Activated CD8-positive, alpha-beta T cell treated with anti-CD3 and anti-CD28 coated beads, Interleukin-2, amount 10 ng/mL, durations not matched to agents 7 days and 5 days (primary cell): Measurements from ENCODE around the gene CACNA1G. TPM values are rescaled to one million over a fixed set of nuclear protein-coding genes. Genes with fewer than 3 reads are reported as not detected.

ENCODE experiments used
- ATAC-seq: fragments of 150-1000 bp; cut with Tn5 transposase; one replicate; pipeline ENCODE4 v1.10.0; 2021; ENCODE audit warnings: moderate library complexity
- CTCF ChIA-PET: fragments of 350-600 bp; sonication (Branson Sonifier 250); formaldehyde crosslinking; loops from one replicate; lab custom pipeline; 2021; ENCODE audit warnings: antibody characterized with exemption; lab: Charles Lee
- POLR2A ChIA-PET: fragments of 350-600 bp; sonication (Branson Sonifier 250); formaldehyde crosslinking; loops from one replicate; lab custom pipeline; 2021; ENCODE audit warnings: antibody characterized with exemption; lab: Charles Lee
- DNase-seq: peaks from one replicate; pipeline ENCODE4 v3.0.0-alpha.2; 2020
- H3K27ac Mint-ChIP-seq: one replicate; pipeline ENCODE4 v1.8.0; 2021; ENCODE audit warnings: mild to moderate bottlenecking, mixed read lengths
- H3K27me3 Mint-ChIP-seq: one replicate; pipeline ENCODE4 v1.8.0; 2021; ENCODE audit warnings: low read depth, mixed read lengths
- H3K36me3 Mint-ChIP-seq: one replicate; pipeline ENCODE4 v1.8.0; 2021; ENCODE audit warnings: low read depth, mixed read lengths
- H3K4me1 Mint-ChIP-seq: one replicate; pipeline ENCODE4 v1.8.0; 2021; ENCODE audit warnings: low read depth, mixed read lengths
- H3K4me3 Mint-ChIP-seq: one replicate; pipeline ENCODE4 v1.8.0; 2021; ENCODE audit warnings: mild to moderate bottlenecking, mixed read lengths
- H3K9me3 Mint-ChIP-seq: one replicate; pipeline ENCODE4 v1.8.0; 2022; ENCODE audit warnings: mixed read lengths; ENCODE audit not compliant: insufficient read depth
- total RNA-seq, 2 experiments: library from RNA; stranded (reverse); gene quantifications; one replicate each; pipeline ENCODE4 v1.2.3, GENCODE V29; 2021

CACNA1G gene
- total RNA-seq, 2 experiments from 2014 or later, result not detected

- no peak for DNase-seq
- CTCF ChIA-PET, result no interaction called here
- Mint-ChIP-seq H3K27ac (no peak overlapping the region), H3K27me3 (no peaks in the 10 kb centered on the region), H3K36me3 (no peaks in the 10 kb centered on the region), H3K4me1 (peaks cover 15% of the 10 kb centered on the region), H3K4me3 (no peak overlapping the region), H3K9me3 (no peaks in the 10 kb centered on the region)
- POLR2A ChIA-PET, result no interaction called here
- no peak for ATAC-seq
Measured at GRCh38 chr17:50665838-50666237, 105.3 kb downstream of the CACNA1G start.

DNA sequence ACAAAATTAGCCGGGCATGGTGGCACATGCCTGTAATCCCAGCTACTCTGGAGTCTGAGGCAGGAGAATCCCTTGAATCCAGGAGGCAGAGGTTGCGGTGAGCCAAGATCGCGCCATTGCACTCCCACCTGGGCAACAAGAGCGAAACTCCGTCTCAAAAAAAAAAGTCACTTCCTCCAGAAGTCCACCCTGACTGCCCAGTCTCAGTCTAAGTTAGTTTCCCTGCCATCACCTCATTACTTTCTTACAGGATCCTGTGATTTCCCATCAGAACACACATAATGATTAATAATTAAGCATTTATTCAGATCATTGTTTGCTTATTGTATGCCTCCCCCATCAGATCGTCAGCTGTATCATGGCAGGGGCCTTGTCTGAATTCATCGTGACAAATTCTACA lies 105.8 kb downstream of the CACNA1G start:
- DNase-seq, result no peak
- H3K9me3 Mint-ChIP-seq, result no peaks in the 10 kb centered on the region
- H3K36me3 Mint-ChIP-seq, result no peaks in the 10 kb centered on the region
- H3K27me3 Mint-ChIP-seq, result no peaks in the 10 kb centered on the region
- CTCF ChIA-PET, result no interaction called here
- POLR2A ChIA-PET, result no interaction called here
- H3K4me1 Mint-ChIP-seq, result peaks cover 10% of the 10 kb centered on the region
- no peak overlapping the region for H3K4me3 Mint-ChIP-seq
- ATAC-seq, result no peak
- no peak overlapping the region for H3K27ac Mint-ChIP-seq

DNA sequence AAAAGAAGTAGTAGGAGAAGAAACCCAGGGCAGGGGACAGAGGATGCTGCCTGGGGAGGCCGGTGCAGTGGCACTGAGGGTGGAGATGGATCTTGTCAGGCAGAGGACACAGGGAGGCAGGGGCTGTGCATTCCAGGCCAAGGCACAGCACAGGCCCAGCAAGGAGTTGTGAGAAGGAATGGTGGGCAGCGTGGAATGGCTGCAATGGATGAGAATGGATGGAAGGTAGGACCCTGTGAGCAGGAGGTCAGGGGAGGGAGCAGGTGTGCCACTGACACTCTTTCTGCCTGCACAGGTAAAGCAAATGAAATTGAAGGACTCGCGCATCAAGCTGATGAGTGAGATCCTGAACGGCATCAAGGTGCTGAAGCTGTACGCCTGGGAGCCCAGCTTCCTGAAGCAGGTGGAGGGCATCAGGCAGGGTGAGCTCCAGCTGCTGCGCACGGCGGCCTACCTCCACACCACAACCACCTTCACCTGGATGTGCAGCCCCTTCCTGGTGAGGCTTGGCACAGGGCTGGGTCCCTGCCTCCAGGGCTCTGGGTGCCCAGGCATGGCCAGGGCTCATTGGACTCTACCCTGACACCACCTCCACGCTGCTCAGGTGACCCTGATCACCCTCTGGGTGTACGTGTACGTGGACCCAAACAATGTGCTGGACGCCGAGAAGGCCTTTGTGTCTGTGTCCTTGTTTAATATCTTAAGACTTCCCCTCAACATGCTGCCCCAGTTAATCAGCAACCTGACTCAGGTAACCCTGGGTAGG lies 106.9 kb downstream of the CACNA1G start:
- H3K9me3 Mint-ChIP-seq, result no peaks in the 10 kb centered on the region
- no peaks in the 10 kb centered on the region for H3K4me1 Mint-ChIP-seq
- H3K27me3 Mint-ChIP-seq, result no peaks in the 10 kb centered on the region
- H3K36me3 Mint-ChIP-seq, result no peaks in the 10 kb centered on the region
- CTCF ChIA-PET, result no interaction called here
- no peak overlapping the region for H3K4me3 Mint-ChIP-seq
- H3K27ac Mint-ChIP-seq, result no peak overlapping the region
- POLR2A ChIA-PET, result no interaction called here
- ATAC-seq, result no peak
- no peak for DNase-seq

- Mint-ChIP-seq H3K27me3 (no peaks in the 10 kb centered on the region), H3K36me3 (no peaks in the 10 kb centered on the region), H3K4me3 (no peak overlapping the region), H3K27ac (no peak overlapping the region), H3K4me1 (no peaks in the 10 kb centered on the region), H3K9me3 (no peaks in the 10 kb centered on the region)
- ChIA-PET POLR2A (no interaction called here), CTCF (no interaction called here)
- no peak for DNase-seq
- no peak for ATAC-seq
Measured at GRCh38 chr17:50668025-50668837, 107.7 kb downstream of the CACNA1G start.

DNA sequence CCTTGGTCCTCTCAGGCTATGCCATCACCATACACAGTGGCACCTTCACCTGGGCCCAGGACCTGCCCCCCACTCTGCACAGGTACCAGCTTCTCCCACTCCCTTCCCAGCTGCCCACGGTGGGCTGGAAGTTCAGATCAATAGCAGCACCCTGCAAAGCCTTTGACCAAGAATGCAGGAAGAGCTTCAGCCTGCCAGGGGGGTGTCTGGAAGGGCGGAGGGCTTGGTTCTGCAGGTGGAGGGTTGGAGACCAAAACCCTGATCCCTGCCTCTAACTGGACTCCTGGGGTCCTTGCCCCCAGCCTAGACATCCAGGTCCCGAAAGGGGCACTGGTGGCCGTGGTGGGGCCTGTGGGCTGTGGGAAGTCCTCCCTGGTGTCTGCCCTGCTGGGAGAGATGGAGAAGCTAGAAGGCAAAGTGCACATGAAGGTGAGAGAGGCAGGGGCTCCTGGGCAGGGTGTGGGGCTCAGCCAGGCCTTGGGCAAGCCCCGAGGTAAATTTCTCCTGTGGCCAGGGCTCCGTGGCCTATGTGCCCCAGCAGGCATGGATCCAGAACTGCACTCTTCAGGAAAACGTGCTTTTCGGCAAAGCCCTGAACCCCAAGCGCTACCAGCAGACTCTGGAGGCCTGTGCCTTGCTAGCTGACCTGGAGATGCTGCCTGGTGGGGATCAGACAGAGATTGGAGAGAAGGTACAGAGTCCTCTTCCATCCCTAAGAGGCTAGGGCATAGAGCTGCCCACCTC lies 108.5 kb downstream of the CACNA1G start:
- CTCF ChIA-PET, result interaction anchor here (1.7 kb wide), 1 partner anchor 8 kb away, joined by 4 read pairs; no protein-coding TSS in a partner anchor
- DNase-seq, result no peak
- no peaks in the 10 kb centered on the region for H3K4me1 Mint-ChIP-seq

DNA sequence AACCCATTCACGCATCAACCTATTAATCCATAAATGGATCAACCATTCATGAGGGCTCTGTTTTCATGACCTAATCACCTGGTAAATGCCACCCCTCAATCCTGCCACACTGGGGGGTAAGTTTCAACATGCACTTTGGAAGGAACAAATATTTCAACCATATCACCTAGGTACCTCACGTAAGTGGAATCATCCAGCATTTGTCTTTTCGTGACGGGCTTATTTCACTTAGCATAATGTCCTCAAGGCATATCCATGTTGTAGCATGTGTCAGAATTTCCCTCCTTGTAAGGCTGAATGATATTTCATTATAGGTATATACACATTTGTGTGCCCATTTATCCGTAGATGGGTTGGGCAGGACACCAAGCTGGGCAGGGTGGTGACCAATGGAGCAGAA lies 111.6 kb downstream of the CACNA1G start:
- Mint-ChIP-seq H3K4me3 (no peak overlapping the region), H3K27me3 (no peaks in the 10 kb centered on the region), H3K36me3 (no peaks in the 10 kb centered on the region), H3K9me3 (no peaks in the 10 kb centered on the region), H3K27ac (no peak overlapping the region), H3K4me1 (no peaks in the 10 kb centered on the region)
- no peak for ATAC-seq
- ChIA-PET POLR2A (no interaction called here), CTCF (interaction anchor here (0.6 kb wide), 1 partner anchor 32 kb away, joined by 5 read pairs; no protein-coding TSS in a partner anchor)
- no peak for DNase-seq

More for the DNA sequence above, 108.5 kb downstream of the CACNA1G start:
- H3K27ac Mint-ChIP-seq, result peak overlapping the region; percentile 9
- H3K4me3 Mint-ChIP-seq, result no peak overlapping the region
- no peaks in the 10 kb centered on the region for H3K27me3 Mint-ChIP-seq
- no peaks in the 10 kb centered on the region for H3K36me3 Mint-ChIP-seq
- no peaks in the 10 kb centered on the region for H3K9me3 Mint-ChIP-seq
- ATAC-seq, result no peak
- POLR2A ChIA-PET, result no interaction called here

DNA sequence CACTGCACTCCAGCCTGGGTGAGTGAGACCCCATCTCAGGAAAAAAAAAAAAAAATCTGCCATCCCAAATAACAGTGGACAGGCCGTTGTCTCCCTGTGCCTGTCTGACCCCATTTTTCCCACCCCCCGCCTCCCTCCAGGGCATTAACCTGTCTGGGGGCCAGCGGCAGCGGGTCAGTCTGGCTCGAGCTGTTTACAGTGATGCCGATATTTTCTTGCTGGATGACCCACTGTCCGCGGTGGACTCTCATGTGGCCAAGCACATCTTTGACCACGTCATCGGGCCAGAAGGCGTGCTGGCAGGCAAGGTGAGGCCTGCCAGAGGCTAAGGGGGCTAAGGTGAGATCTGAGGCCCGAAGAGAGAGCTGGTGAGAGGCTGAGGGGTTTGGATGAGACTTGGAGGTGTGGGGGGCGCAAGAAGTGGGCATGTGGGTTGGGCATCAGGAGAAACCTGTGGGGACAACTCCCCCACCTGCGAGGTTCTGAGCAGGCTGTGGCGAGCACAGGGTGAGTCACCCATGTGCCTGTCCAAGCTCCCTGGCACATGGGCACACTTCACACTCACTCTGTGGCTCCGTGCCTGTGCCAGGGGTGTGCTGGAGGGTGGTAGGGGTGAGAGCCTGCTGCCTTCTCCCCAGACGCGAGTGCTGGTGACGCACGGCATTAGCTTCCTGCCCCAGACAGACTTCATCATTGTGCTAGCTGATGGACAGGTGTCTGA lies 112.5 kb downstream of the CACNA1G start:
- ATAC-seq, result no peak
- H3K27ac Mint-ChIP-seq, result no peak overlapping the region
- no peaks in the 10 kb centered on the region for H3K36me3 Mint-ChIP-seq
- ChIA-PET CTCF (interaction anchor here (0.6 kb wide), 1 partner anchor 31 kb away, joined by 5 read pairs; no protein-coding TSS in a partner anchor), POLR2A (no interaction called here)
- H3K4me3 Mint-ChIP-seq, result no peak overlapping the region
- no peaks in the 10 kb centered on the region for H3K9me3 Mint-ChIP-seq
- no peak for DNase-seq
- no peaks in the 10 kb centered on the region for H3K4me1 Mint-ChIP-seq
- H3K27me3 Mint-ChIP-seq, result no peaks in the 10 kb centered on the region

DNA sequence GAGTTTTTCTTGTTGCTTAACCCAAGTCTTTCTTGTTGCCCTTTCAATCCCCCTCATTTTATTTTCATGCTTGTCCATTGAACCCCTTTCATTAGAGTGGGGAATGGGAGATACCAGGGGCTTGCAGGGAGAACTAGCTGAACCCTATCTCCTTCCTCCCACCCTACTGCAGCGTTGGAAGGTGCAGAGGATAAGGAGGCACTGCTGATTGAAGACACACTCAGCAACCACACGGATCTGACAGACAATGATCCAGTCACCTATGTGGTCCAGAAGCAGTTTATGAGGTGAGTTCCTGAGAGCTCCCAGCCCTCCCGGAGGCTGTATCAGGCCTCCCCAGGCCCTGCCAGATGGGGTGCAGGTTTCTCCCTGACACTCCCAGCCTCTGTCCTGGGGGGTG lies 114.7 kb downstream of the CACNA1G start:
- Mint-ChIP-seq H3K27me3 (peaks cover 6% of the 10 kb centered on the region), H3K9me3 (no peaks in the 10 kb centered on the region)

DNA sequence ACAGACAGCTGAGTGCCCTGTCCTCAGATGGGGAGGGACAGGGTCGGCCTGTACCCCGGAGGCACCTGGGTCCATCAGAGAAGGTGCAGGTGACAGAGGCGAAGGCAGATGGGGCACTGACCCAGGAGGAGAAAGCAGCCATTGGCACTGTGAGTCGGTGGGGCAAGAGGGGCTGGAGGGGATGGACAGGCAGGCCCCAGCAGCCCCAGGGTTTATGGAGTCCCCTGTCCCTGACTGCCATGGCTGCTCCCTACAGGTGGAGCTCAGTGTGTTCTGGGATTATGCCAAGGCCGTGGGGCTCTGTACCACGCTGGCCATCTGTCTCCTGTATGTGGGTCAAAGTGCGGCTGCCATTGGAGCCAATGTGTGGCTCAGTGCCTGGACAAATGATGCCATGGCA lies 115.1 kb downstream of the CACNA1G start:
- Mint-ChIP-seq H3K36me3 (no peaks in the 10 kb centered on the region), H3K27ac (no peak overlapping the region), H3K27me3 (peaks cover 10% of the 10 kb centered on the region), H3K4me1 (no peaks in the 10 kb centered on the region), H3K9me3 (no peaks in the 10 kb centered on the region), H3K4me3 (no peak overlapping the region)
- CTCF ChIA-PET, result interaction anchor here (1.6 kb wide), 1 partner anchor 8 kb away, joined by 3 read pairs; no protein-coding TSS in a partner anchor
- POLR2A ChIA-PET, result no interaction called here
- ATAC-seq (no peak), DNase-seq (no peak)

More for the DNA sequence above, 114.7 kb downstream of the CACNA1G start:
- ATAC-seq (no peak), DNase-seq (no peak)
- H3K4me3 Mint-ChIP-seq, result no peak overlapping the region
- H3K27ac Mint-ChIP-seq, result no peak overlapping the region
- ChIA-PET CTCF (interaction anchor here (1.6 kb wide), 1 partner anchor 9 kb away, joined by 3 read pairs; no protein-coding TSS in a partner anchor), POLR2A (no interaction called here)
- H3K4me1 Mint-ChIP-seq, result no peaks in the 10 kb centered on the region
- H3K36me3 Mint-ChIP-seq, result no peaks in the 10 kb centered on the region

GRCh38 chr17:50676065-50676975 lies 115.8 kb downstream of the CACNA1G start:
- no peak overlapping the region for H3K27ac Mint-ChIP-seq
- H3K4me3 Mint-ChIP-seq, result no peak overlapping the region
- ChIA-PET POLR2A (no interaction called here), CTCF (interaction anchor here (1.6 kb wide), 1 partner anchor 8 kb away, joined by 3 read pairs; no protein-coding TSS in a partner anchor)
- no peak for ATAC-seq
- peaks cover 2% of the 10 kb centered on the region for H3K4me1 Mint-ChIP-seq
- H3K36me3 Mint-ChIP-seq, result no peaks in the 10 kb centered on the region
- H3K27me3 Mint-ChIP-seq, result peaks cover 14% of the 10 kb centered on the region
- H3K9me3 Mint-ChIP-seq, result no peaks in the 10 kb centered on the region
- no peak for DNase-seq
